Measurements from ENCODE around the gene CMIP.

- no peak for TF ChIP-seq CTCF (IDR thresholded peaks at IDR 0.05)
- TF ChIP-seq POLR2AphosphoS5 (IDR thresholded peaks at IDR 0.05): no peak
These were observed 99.7 kb downstream of the CMIP start for GRCh38 chr16:81544261-81544660.
